ENCODE results near the gene CFD. TPM values are rescaled to one million over a fixed set of nuclear protein-coding genes. Genes with fewer than 3 reads are reported as not detected.

The CFD gene
- total and polyA plus RNA-seq, 10 of the 15 experiments (the other 5 are each of a cell fraction or from before 2014, with no cell fraction given) = 0.05 to 1.1 (median 0.38) TPM; not detected in 4

GRCh38 chr19:869245-870177 lies 10.0 kb downstream of the CFD start:
- Histone ChIP-seq H3K4me1 (ENCODE audit: control insufficient read depth, insufficient read depth, low read length) (no peaks in the 10 kb centered on the region), H3K36me3 (ENCODE audit: control insufficient read depth in 2 of 2, insufficient read depth in 2 of 2, low read length in 1 of 2) (no peaks in the 10 kb centered on the region; a peak in 1 of 4 replicates), H3K4me2 (ENCODE audit: control insufficient read depth, insufficient read depth) (no peak overlapping the region), H2AFZ (ENCODE audit: control insufficient read depth, low read depth, low read length) (no peak overlapping the region), H3K27me3 (replicated peaks in 1 of 2; ENCODE audit: control insufficient read depth in 2 of 2, insufficient read depth in 2 of 2, low read length in 1 of 2) (no peaks in the 10 kb centered on the region), H3K9me3 (replicated peaks; ENCODE audit: control insufficient read depth, insufficient read depth, low read length) (no peaks in the 10 kb centered on the region), H3K4me3 (no peak overlapping the region), H3K79me2 (ENCODE audit: control insufficient read depth, insufficient read depth, low read length) (no peaks in the 10 kb centered on the region), H4K20me1 (ENCODE audit: control insufficient read depth, insufficient read depth) (no peaks in the 10 kb centered on the region), H3K9ac (ENCODE audit: control insufficient read depth, insufficient read depth, low read length) (no peak overlapping the region), H3K27ac (ENCODE audit: control insufficient read depth, insufficient read depth) (no peak overlapping the region)
- no peak for DNase-seq (ENCODE audit: low read depth, low spot score)
- no TSS peak for BruUV-seq (replicated peaks)
- ChIA-PET SMC1A (ENCODE audit: uncharacterized antibody, unreplicated experiment) (no interaction called here), CTCF (interaction anchor here (0.7 kb wide), 1 partner anchor 66 kb away, joined by 3 read pairs; no protein-coding TSS in a partner anchor), RAD21 (ENCODE audit: unreplicated experiment) (no interaction called here), POLR2A (no interaction called here)
- ATAC-seq = no peak
- no peak for TF ChIP-seq SUPT20H (IDR thresholded peaks at IDR 0.05; ENCODE audit: borderline replicate concordance, control insufficient read depth, low read depth, low read length)
- WGBS (ENCODE audit: insufficient coverage, insufficient replicate concordance, low lambda C conversion rate, missing lambda C conversion rate) = 84% methylated on average over 26 of the region's 29 CpGs
- intact Hi-C loops (cut with micrococcal nuclease; ENCODE audit: unreplicated experiment) (no loop called here), in situ Hi-C loops (cut with MboI) (no loop called here)
- no peak for FAIRE-seq

GRCh38 chr19:870314-870713 lies 10.8 kb downstream of the CFD start:
- ATAC-seq (no peak), DNase-seq (ENCODE audit: low read depth, low spot score) (no peak), FAIRE-seq (no peak)
- H3K4me2 ChIP-seq (ENCODE audit: control insufficient read depth, insufficient read depth) = no peak overlapping the region
- POLR2A ChIA-PET = no interaction called here
- no peaks in the 10 kb centered on the region for H3K4me1 ChIP-seq (ENCODE audit: control insufficient read depth, insufficient read depth, low read length)
- intact Hi-C loops (cut with micrococcal nuclease; ENCODE audit: unreplicated experiment) (no loop called here), in situ Hi-C loops (cut with MboI) (no loop called here)
- 97% methylated on average over 7 of the region's 8 CpGs for WGBS (ENCODE audit: insufficient coverage, insufficient replicate concordance, low lambda C conversion rate, missing lambda C conversion rate)
- H3K27me3 ChIP-seq (replicated peaks in 1 of 2; ENCODE audit: control insufficient read depth in 2 of 2, insufficient read depth in 2 of 2, low read length in 1 of 2) = no peaks in the 10 kb centered on the region
- H3K9me3 ChIP-seq (replicated peaks; ENCODE audit: control insufficient read depth, insufficient read depth, low read length) = no peaks in the 10 kb centered on the region
- no peak overlapping the region for H3K4me3 ChIP-seq
- H3K27ac ChIP-seq (ENCODE audit: control insufficient read depth, insufficient read depth) = no peak overlapping the region
- H3K79me2 ChIP-seq (ENCODE audit: control insufficient read depth, insufficient read depth, low read length) = no peaks in the 10 kb centered on the region
- no peaks in the 10 kb centered on the region for H4K20me1 ChIP-seq (ENCODE audit: control insufficient read depth, insufficient read depth)
- no peaks in the 10 kb centered on the region; a peak in 1 of 4 replicates for H3K36me3 ChIP-seq (ENCODE audit: control insufficient read depth in 2 of 2, insufficient read depth in 2 of 2, low read length in 1 of 2)
- BruUV-seq (replicated peaks) = no TSS peak
- H3K9ac ChIP-seq (ENCODE audit: control insufficient read depth, insufficient read depth, low read length) = no peak overlapping the region
- H2AFZ ChIP-seq (ENCODE audit: control insufficient read depth, low read depth, low read length) = no peak overlapping the region
- CTCF ChIA-PET = interaction anchor here (0.7 kb wide), 1 partner anchor 65 kb away, joined by 3 read pairs; no protein-coding TSS in a partner anchor
- RAD21 ChIA-PET (ENCODE audit: unreplicated experiment) = no interaction called here
- SMC1A ChIA-PET (ENCODE audit: uncharacterized antibody, unreplicated experiment) = no interaction called here
- no peak for TF ChIP-seq NFXL1 (IDR thresholded peaks at IDR 0.05; ENCODE audit: borderline replicate concordance)
- no peak for TF ChIP-seq KAT2A (conservative IDR thresholded peaks at IDR 0.05; ENCODE audit: control insufficient read depth, low read depth, low read length)
- TF ChIP-seq, protein P1, sequence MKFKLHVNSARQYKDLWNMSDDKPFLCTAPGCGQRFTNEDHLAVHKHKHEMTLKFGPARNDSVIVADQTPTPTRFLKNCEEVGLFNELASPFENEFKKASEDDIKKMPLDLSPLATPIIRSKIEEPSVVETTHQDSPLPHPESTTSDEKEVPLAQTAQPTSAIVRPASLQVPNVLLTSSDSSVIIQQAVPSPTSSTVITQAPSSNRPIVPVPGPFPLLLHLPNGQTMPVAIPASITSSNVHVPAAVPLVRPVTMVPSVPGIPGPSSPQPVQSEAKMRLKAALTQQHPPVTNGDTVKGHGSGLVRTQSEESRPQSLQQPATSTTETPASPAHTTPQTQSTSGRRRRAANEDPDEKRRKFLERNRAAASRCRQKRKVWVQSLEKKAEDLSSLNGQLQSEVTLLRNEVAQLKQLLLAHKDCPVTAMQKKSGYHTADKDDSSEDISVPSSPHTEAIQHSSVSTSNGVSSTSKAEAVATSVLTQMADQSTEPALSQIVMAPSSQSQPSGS (IDR thresholded peaks at IDR 0.05; ENCODE audit: low read length) = no peak
- TF ChIP-seq BRCA1 (IDR thresholded peaks at IDR 0.05; ENCODE audit: low read depth, low read length) = no peak
- no peak for TF ChIP-seq E2F8 (IDR thresholded peaks at IDR 0.05; ENCODE audit: low read depth, partially characterized antibody)
- TF ChIP-seq, protein P2, sequence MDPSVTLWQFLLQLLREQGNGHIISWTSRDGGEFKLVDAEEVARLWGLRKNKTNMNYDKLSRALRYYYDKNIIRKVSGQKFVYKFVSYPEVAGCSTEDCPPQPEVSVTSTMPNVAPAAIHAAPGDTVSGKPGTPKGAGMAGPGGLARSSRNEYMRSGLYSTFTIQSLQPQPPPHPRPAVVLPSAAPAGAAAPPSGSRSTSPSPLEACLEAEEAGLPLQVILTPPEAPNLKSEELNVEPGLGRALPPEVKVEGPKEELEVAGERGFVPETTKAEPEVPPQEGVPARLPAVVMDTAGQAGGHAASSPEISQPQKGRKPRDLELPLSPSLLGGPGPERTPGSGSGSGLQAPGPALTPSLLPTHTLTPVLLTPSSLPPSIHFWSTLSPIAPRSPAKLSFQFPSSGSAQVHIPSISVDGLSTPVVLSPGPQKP (IDR thresholded peaks at IDR 0.05; ENCODE audit: low read depth, low read length) = no peak
